ENCODE measurements around the gene TBC1D16. TPM values are rescaled to one million over a fixed set of nuclear protein-coding genes. Genes with fewer than 3 reads are reported as not detected.
A peak's percentile ranks its signal among the peaks of the same experiment; 100 is the strongest.

Gene TBC1D16
- total RNA-seq, 1 experiment from 2014 or later: 35.9 TPM

GRCh38 chr17:80021600-80021999, 14.1 kb downstream of the TBC1D16 start:
- intact Hi-C loops (cut with micrococcal nuclease; ENCODE audit: unreplicated experiment): no loop called here
- Mint-ChIP-seq H3K36me3 (ENCODE audit: insufficient read depth, unreplicated experiment) (no peaks in the 10 kb centered on the region), H3K9me3 (ENCODE audit: low read depth, unreplicated experiment) (no peaks in the 10 kb centered on the region), H3K27ac (ENCODE audit: unreplicated experiment) (peak overlapping the region; percentile 10), H3K27me3 (ENCODE audit: unreplicated experiment) (no peaks in the 10 kb centered on the region), H3K4me3 (ENCODE audit: low read depth, unreplicated experiment) (no peak overlapping the region), H3K4me1 (ENCODE audit: low read depth, unreplicated experiment) (peaks cover 8% of the 10 kb centered on the region)
- no peak for DNase-seq
- no TSS peak for BruUV-seq (replicated peaks)
- CTCF ChIA-PET: interaction anchor here (0.6 kb wide), 1 partner anchor 509 kb away, joined by 3 read pairs; no protein-coding TSS in a partner anchor
- no peak for TF ChIP-seq CTCF (IDR thresholded peaks at IDR 0.05; ENCODE audit: unreplicated experiment)

- intact Hi-C loops (cut with micrococcal nuclease; ENCODE audit: unreplicated experiment): no loop called here
- no TSS peak for BruUV-seq (replicated peaks)
- Mint-ChIP-seq H3K36me3 (ENCODE audit: insufficient read depth, unreplicated experiment) (no peaks in the 10 kb centered on the region), H3K9me3 (ENCODE audit: low read depth, unreplicated experiment) (no peaks in the 10 kb centered on the region), H3K27ac (ENCODE audit: unreplicated experiment) (no peak overlapping the region), H3K27me3 (ENCODE audit: unreplicated experiment) (no peaks in the 10 kb centered on the region), H3K4me3 (ENCODE audit: low read depth, unreplicated experiment) (no peak overlapping the region), H3K4me1 (ENCODE audit: low read depth, unreplicated experiment) (peaks cover 8% of the 10 kb centered on the region)
- TF ChIP-seq CTCF (IDR thresholded peaks at IDR 0.05; ENCODE audit: unreplicated experiment): no peak
- no peak for DNase-seq
- CTCF ChIA-PET: interaction anchor here (0.7 kb wide), 1 partner anchor 121 kb away, joined by 4 read pairs; no protein-coding TSS in a partner anchor
Observed at GRCh38 chr17:80018917-80019651, 16.6 kb downstream of the TBC1D16 start.

GRCh38 chr17:80017226-80018010, 18.3 kb downstream of the TBC1D16 start:
- Mint-ChIP-seq H3K27me3 (ENCODE audit: unreplicated experiment) (no peaks in the 10 kb centered on the region), H3K9me3 (ENCODE audit: low read depth, unreplicated experiment) (no peaks in the 10 kb centered on the region), H3K27ac (ENCODE audit: unreplicated experiment) (no peak overlapping the region), H3K36me3 (ENCODE audit: insufficient read depth, unreplicated experiment) (no peaks in the 10 kb centered on the region), H3K4me1 (ENCODE audit: low read depth, unreplicated experiment) (peaks cover 8% of the 10 kb centered on the region), H3K4me3 (ENCODE audit: low read depth, unreplicated experiment) (no peak overlapping the region)
- intact Hi-C loops (cut with micrococcal nuclease; ENCODE audit: unreplicated experiment): no loop called here
- no peak for DNase-seq
- CTCF ChIA-PET: interaction anchor here (0.6 to 0.8 kb wide), 2 partner anchors 9 to 23 kb away, joined by 3 read pairs; no protein-coding TSS in a partner anchor
- BruUV-seq (replicated peaks): no TSS peak
- no peak for TF ChIP-seq CTCF (IDR thresholded peaks at IDR 0.05; ENCODE audit: unreplicated experiment)

- peaks cover 5% of the 10 kb centered on the region for H3K36me3 Mint-ChIP-seq (ENCODE audit: insufficient read depth, unreplicated experiment)
- TF ChIP-seq CTCF (IDR thresholded peaks at IDR 0.05; ENCODE audit: unreplicated experiment): no peak
- H3K27me3 Mint-ChIP-seq (ENCODE audit: unreplicated experiment): no peaks in the 10 kb centered on the region
- no peak overlapping the region for H3K27ac Mint-ChIP-seq (ENCODE audit: unreplicated experiment)
- no TSS peak for BruUV-seq (replicated peaks)
- H3K4me1 Mint-ChIP-seq (ENCODE audit: low read depth, unreplicated experiment): no peaks in the 10 kb centered on the region
- no peak overlapping the region for H3K4me3 Mint-ChIP-seq (ENCODE audit: low read depth, unreplicated experiment)
- intact Hi-C loops (cut with micrococcal nuclease; ENCODE audit: unreplicated experiment): no loop called here
- DNase-seq: no peak
- CTCF ChIA-PET: no interaction called here
- H3K9me3 Mint-ChIP-seq (ENCODE audit: low read depth, unreplicated experiment): no peaks in the 10 kb centered on the region
Observed at GRCh38 chr17:80012765-80013741, 22.6 kb downstream of the TBC1D16 start.
